Glutamatergic neuron (in vitro differentiated cells): ENCODE measurements around the gene CHN2. TPM values are rescaled to one million over a fixed set of nuclear protein-coding genes. Genes with fewer than 3 reads are reported as not detected.

Experiments
- DNase-seq: peaks from one replicate; pipeline ENCODE4 v3.0.0; 2022
- H3K27ac Mint-ChIP-seq: one replicate; pipeline ENCODE4 v1.8.0; 2020; ENCODE audit warnings: mild to moderate bottlenecking, mixed read lengths, inconsistent platforms; ENCODE audit not compliant: unreplicated experiment
- H3K27me3 Mint-ChIP-seq: one replicate; pipeline ENCODE4 v1.8.0; 2020; ENCODE audit warnings: mild to moderate bottlenecking, moderate library complexity, mixed read lengths, inconsistent platforms; ENCODE audit not compliant: unreplicated experiment
- H3K36me3 Mint-ChIP-seq: one replicate; pipeline ENCODE4 v1.8.0; 2020; ENCODE audit warnings: mild to moderate bottlenecking, mixed read lengths, inconsistent platforms; ENCODE audit not compliant: unreplicated experiment
- H3K4me1 Mint-ChIP-seq: one replicate; pipeline ENCODE4 v1.8.0; 2020; ENCODE audit warnings: mild to moderate bottlenecking, low read depth, mixed read lengths, inconsistent platforms; ENCODE audit not compliant: unreplicated experiment
- H3K4me3 Mint-ChIP-seq: one replicate; pipeline ENCODE4 v1.8.0; 2020; ENCODE audit warnings: mild to moderate bottlenecking, mixed read lengths, inconsistent platforms; ENCODE audit not compliant: unreplicated experiment
- H3K9me3 Mint-ChIP-seq: one replicate; pipeline ENCODE4 v1.8.0; 2020; ENCODE audit warnings: mild to moderate bottlenecking, moderate library complexity, mixed read lengths, inconsistent platforms; ENCODE audit not compliant: unreplicated experiment
- CTCF ChIP-seq: fragments of 200-600 bp; sonication (generic); IDR thresholded peaks from one replicate; pipeline ENCODE4 v1.5.0; 2021; ENCODE audit not compliant: partially characterized antibody, unreplicated experiment
- total RNA-seq: library from RNA; stranded (reverse); fragmentation: NEBNext Ultra II Directional; extraction: Animal tissue kit (Norgen Biotek cat#: 25700); gene quantifications from one replicate; pipeline ENCODE4 v1.2.1, GENCODE V29; 2021; ENCODE audit not compliant: unreplicated experiment

CHN2 gene
- total RNA-seq, 1 donor from 2014 or later = 63.2 TPM

GRCh38 chr7:29270594-29271318 is 76.2 kb downstream of the CHN2 start:
- H3K36me3 Mint-ChIP-seq = no peaks in the 10 kb centered on the region
- TF ChIP-seq CTCF = no peak
- no peaks in the 10 kb centered on the region for H3K9me3 Mint-ChIP-seq
- H3K4me1 Mint-ChIP-seq = peaks cover 31% of the 10 kb centered on the region
- no peak for DNase-seq
- no peak overlapping the region for H3K4me3 Mint-ChIP-seq
- peaks cover 2% of the 10 kb centered on the region for H3K27me3 Mint-ChIP-seq
- peak overlapping the region; percentile 14 for H3K27ac Mint-ChIP-seq

GRCh38 chr7:29271319-29271658 is 76.7 kb downstream of the CHN2 start:
- peaks cover 2% of the 10 kb centered on the region for H3K27me3 Mint-ChIP-seq
- H3K9me3 Mint-ChIP-seq = no peaks in the 10 kb centered on the region
- no peak for DNase-seq
- no peak for TF ChIP-seq CTCF
- H3K27ac Mint-ChIP-seq = no peak overlapping the region
- H3K4me3 Mint-ChIP-seq = no peak overlapping the region
- H3K36me3 Mint-ChIP-seq = no peaks in the 10 kb centered on the region
- H3K4me1 Mint-ChIP-seq = peaks cover 34% of the 10 kb centered on the region

- H3K27ac Mint-ChIP-seq = no peak overlapping the region
These were observed 77.5 kb downstream of the CHN2 start for GRCh38 chr7:29272057-29272456.

GRCh38 chr7:29274146-29275017 is 79.8 kb downstream of the CHN2 start:
- Mint-ChIP-seq H3K4me1 (peaks cover 41% of the 10 kb centered on the region), H3K36me3 (no peaks in the 10 kb centered on the region), H3K4me3 (no peak overlapping the region), H3K27me3 (peaks cover 4% of the 10 kb centered on the region), H3K9me3 (peaks cover 3% of the 10 kb centered on the region), H3K27ac (no peak overlapping the region)
- DNase-seq = no peak
- TF ChIP-seq CTCF = no peak

More at GRCh38 chr7:29272057-29272456, 77.5 kb downstream of the CHN2 start:
- Mint-ChIP-seq H3K9me3 (peaks cover 2% of the 10 kb centered on the region), H3K4me3 (no peak overlapping the region), H3K4me1 (peaks cover 37% of the 10 kb centered on the region), H3K36me3 (no peaks in the 10 kb centered on the region), H3K27me3 (no peaks in the 10 kb centered on the region)
- no peak for DNase-seq
- TF ChIP-seq CTCF = no peak

GRCh38 chr7:29275018-29275318 is 80.4 kb downstream of the CHN2 start:
- H3K9me3 Mint-ChIP-seq = peaks cover 5% of the 10 kb centered on the region
- no peaks in the 10 kb centered on the region for H3K36me3 Mint-ChIP-seq
- DNase-seq = no peak
- no peak overlapping the region for H3K27ac Mint-ChIP-seq
- TF ChIP-seq CTCF = no peak
- peaks cover 6% of the 10 kb centered on the region for H3K27me3 Mint-ChIP-seq
- H3K4me1 Mint-ChIP-seq = peaks cover 44% of the 10 kb centered on the region
- H3K4me3 Mint-ChIP-seq = no peak overlapping the region
